ENCODE measurements around the gene RBL2. TPM values are rescaled to one million over a fixed set of nuclear protein-coding genes. Genes with fewer than 3 reads are reported as not detected.
A peak's percentile ranks its signal among the peaks of the same experiment; 100 is the strongest.

The RBL2 gene
- polyA plus RNA-seq, 1 donor (not counting 4 experiments of a cell fraction or from before 2014, with no cell fraction given) = 44.6 TPM

DNA sequence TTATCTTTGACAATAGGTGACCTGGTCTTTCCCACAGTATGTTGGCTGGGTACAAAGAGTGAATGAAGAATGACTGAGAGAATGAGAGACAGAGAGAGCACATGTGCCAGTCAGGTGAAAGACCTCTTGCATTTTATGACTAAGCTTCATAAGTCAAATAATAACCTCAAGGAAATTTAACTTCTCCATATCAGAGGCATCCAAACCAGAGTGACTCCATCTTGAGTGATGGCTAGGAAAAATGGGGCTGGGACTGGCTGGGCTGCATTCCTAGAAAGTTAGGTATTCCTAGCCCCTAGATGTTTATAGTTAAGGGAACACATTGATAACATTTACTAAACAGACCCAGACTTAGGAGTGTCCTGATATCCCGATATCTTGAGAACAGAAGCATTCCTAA is 3.9 kb upstream of the RBL2 start:
- H3K4me3 ChIP-seq (ENCODE audit: control insufficient read depth in 2 of 3, extremely low read depth in 1 of 3, insufficient read depth in 2 of 3, low read depth in 1 of 3, low read length in 3 of 3) = no peak overlapping the region
- no peak overlapping the region for H3K27ac ChIP-seq (ENCODE audit: control insufficient read depth, insufficient read depth, low read length)
- no peaks in the 10 kb centered on the region for H3K9me3 ChIP-seq (ENCODE audit: control insufficient read depth, low read depth, low read length)
- H3K4me1 ChIP-seq (ENCODE audit: control insufficient read depth, extremely low read depth, insufficient read depth, low read length) = peaks cover 8% of the 10 kb centered on the region
- no peak overlapping the region for H3K4me2 ChIP-seq (ENCODE audit: control insufficient read depth, extremely low read depth, insufficient read depth, low read depth, low read length)
- no peak overlapping the region for H3K9ac ChIP-seq (ENCODE audit: control insufficient read depth, extremely low read depth, insufficient read depth, low read length)
- dilution Hi-C loops (cut with MboI; ENCODE audit: extremely low pct_ligation_motif_present, low sequenced_read_pairs) = no loop called here
- no peak overlapping the region for H2AFZ ChIP-seq (ENCODE audit: control insufficient read depth, low read length)
- H4K20me1 ChIP-seq (ENCODE audit: control insufficient read depth, extremely low read depth, insufficient read depth, low read length) = no peaks in the 10 kb centered on the region
- no peaks in the 10 kb centered on the region for H3K36me3 ChIP-seq (ENCODE audit: control insufficient read depth in 2 of 2, extremely low read depth in 1 of 2, insufficient read depth in 2 of 2, low read length in 2 of 2)
- DNase-seq (ENCODE audit: low read depth, low spot score) = no peak
- no peak for TF ChIP-seq EZH2 (IDR thresholded peaks at IDR 0.05; ENCODE audit: low read length)
- H3K9me1 ChIP-seq (ENCODE audit: control insufficient read depth, extremely low read depth, insufficient read depth, low read length) = no peaks in the 10 kb centered on the region
- peaks cover 9% of the 10 kb centered on the region for H3K79me2 ChIP-seq (ENCODE audit: control insufficient read depth, insufficient read depth, low read length)
- no peak for FAIRE-seq
- H3K27me3 ChIP-seq (ENCODE audit: control insufficient read depth, extremely low read depth, insufficient read depth, low read length) = no peaks in the 10 kb centered on the region

DNA sequence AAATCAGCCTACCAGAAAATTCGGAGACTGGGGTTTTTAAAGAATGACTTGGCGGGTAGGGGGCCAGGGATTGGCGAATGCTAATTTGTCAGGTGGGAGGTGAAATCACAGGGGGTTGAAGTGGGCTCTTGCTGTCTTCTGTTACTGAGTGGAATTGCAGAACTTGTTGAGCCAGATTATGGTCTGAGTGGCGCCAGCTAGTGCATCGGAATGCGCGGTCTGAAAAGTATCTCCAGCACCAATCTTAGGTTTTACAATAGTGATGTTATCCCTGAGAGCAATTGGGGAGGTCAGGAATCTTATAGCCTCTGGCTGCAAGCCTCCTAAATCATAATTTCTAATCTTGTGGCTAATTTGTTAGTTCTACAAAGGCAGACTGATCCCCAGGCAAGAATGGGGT is 762 bp upstream of the RBL2 start:
- H2AFZ ChIP-seq (ENCODE audit: control insufficient read depth, low read length) = peak overlapping the region; percentile 89
- no peaks in the 10 kb centered on the region for H3K9me1 ChIP-seq (ENCODE audit: control insufficient read depth, extremely low read depth, insufficient read depth, low read length)
- peak overlapping the region; percentile 97 for H3K9ac ChIP-seq (ENCODE audit: control insufficient read depth, extremely low read depth, insufficient read depth, low read length)
- H3K9me3 ChIP-seq (ENCODE audit: control insufficient read depth, low read depth, low read length) = no peaks in the 10 kb centered on the region
- H3K4me3 ChIP-seq (ENCODE audit: control insufficient read depth in 2 of 3, extremely low read depth in 1 of 3, insufficient read depth in 2 of 3, low read depth in 1 of 3, low read length in 3 of 3) = peak overlapping the region in 2 of 3 experiments; percentile 82 to 95
- H3K4me1 ChIP-seq (ENCODE audit: control insufficient read depth, extremely low read depth, insufficient read depth, low read length) = peaks cover 14% of the 10 kb centered on the region
- H3K36me3 ChIP-seq (ENCODE audit: control insufficient read depth in 2 of 2, extremely low read depth in 1 of 2, insufficient read depth in 2 of 2, low read length in 2 of 2) = no peaks in the 10 kb centered on the region
- H3K79me2 ChIP-seq (ENCODE audit: control insufficient read depth, insufficient read depth, low read length) = peaks cover 38% of the 10 kb centered on the region
- no peaks in the 10 kb centered on the region for H3K27me3 ChIP-seq (ENCODE audit: control insufficient read depth, extremely low read depth, insufficient read depth, low read length)
- FAIRE-seq (peak; percentile 71), DNase-seq (ENCODE audit: low read depth, low spot score) (no peak)
- no peak for TF ChIP-seq EZH2 (IDR thresholded peaks at IDR 0.05; ENCODE audit: low read length)
- TF ChIP-seq, protein P1, sequence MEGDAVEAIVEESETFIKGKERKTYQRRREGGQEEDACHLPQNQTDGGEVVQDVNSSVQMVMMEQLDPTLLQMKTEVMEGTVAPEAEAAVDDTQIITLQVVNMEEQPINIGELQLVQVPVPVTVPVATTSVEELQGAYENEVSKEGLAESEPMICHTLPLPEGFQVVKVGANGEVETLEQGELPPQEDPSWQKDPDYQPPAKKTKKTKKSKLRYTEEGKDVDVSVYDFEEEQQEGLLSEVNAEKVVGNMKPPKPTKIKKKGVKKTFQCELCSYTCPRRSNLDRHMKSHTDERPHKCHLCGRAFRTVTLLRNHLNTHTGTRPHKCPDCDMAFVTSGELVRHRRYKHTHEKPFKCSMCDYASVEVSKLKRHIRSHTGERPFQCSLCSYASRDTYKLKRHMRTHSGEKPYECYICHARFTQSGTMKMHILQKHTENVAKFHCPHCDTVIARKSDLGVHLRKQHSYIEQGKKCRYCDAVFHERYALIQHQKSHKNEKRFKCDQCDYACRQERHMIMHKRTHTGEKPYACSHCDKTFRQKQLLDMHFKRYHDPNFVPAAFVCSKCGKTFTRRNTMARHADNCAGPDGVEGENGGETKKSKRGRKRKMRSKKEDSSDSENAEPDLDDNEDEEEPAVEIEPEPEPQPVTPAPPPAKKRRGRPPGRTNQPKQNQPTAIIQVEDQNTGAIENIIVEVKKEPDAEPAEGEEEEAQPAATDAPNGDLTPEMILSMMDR (optimal IDR thresholded peaks at IDR 0.05 in 1 of 3, IDR thresholded peaks at IDR 0.05 in 1 of 3, conservative IDR thresholded peaks at IDR 0.05 in 1 of 3; ENCODE audit: extremely low read depth in 1 of 3, insufficient read depth in 2 of 3, low read length in 3 of 3) = peak in 1 of 3 experiments; percentile 18
- peak overlapping the region; percentile 93 for H3K4me2 ChIP-seq (ENCODE audit: control insufficient read depth, extremely low read depth, insufficient read depth, low read depth, low read length)
- H4K20me1 ChIP-seq (ENCODE audit: control insufficient read depth, extremely low read depth, insufficient read depth, low read length) = no peaks in the 10 kb centered on the region
- dilution Hi-C loops (cut with MboI; ENCODE audit: extremely low pct_ligation_motif_present, low sequenced_read_pairs) = no loop called here
- peak overlapping the region; percentile 88 for H3K27ac ChIP-seq (ENCODE audit: control insufficient read depth, insufficient read depth, low read length)

DNA sequence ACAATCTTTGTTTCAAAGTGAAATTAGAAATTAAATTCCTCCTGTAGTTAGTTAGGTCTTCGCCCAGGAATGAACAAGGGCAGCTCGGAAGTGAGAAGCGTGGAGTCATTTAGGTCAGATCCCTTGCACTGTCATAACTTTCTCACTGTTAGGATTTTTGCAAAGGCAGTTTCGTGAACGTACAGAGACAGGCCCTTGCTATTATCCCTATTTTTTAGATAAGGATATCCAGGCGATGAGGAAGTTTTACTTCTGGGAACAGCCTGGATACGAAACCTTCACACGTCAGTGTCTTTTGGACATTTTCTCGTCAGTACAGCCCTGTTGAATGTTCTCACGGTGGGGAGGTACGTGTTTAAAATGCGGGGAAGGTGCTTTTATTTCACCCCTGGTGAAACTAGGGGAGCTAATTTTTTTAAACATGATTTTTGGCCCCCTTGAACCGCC is 318 bp upstream of the RBL2 start:
- no peaks in the 10 kb centered on the region for H3K9me3 ChIP-seq (ENCODE audit: control insufficient read depth, low read depth, low read length)
- H3K4me3 ChIP-seq (ENCODE audit: control insufficient read depth in 2 of 3, extremely low read depth in 1 of 3, insufficient read depth in 2 of 3, low read depth in 1 of 3, low read length in 3 of 3) = peak overlapping the region; percentile 82 to 95 (median 85)
- H4K20me1 ChIP-seq (ENCODE audit: control insufficient read depth, extremely low read depth, insufficient read depth, low read length) = no peaks in the 10 kb centered on the region
- H3K27ac ChIP-seq (ENCODE audit: control insufficient read depth, insufficient read depth, low read length) = peak overlapping the region; percentile 88
- no peak for FAIRE-seq
- dilution Hi-C loops (cut with MboI; ENCODE audit: extremely low pct_ligation_motif_present, low sequenced_read_pairs) = no loop called here
- peak overlapping the region; percentile 89 for H2AFZ ChIP-seq (ENCODE audit: control insufficient read depth, low read length)
- no peaks in the 10 kb centered on the region for H3K36me3 ChIP-seq (ENCODE audit: control insufficient read depth in 2 of 2, extremely low read depth in 1 of 2, insufficient read depth in 2 of 2, low read length in 2 of 2)
- no peaks in the 10 kb centered on the region for H3K27me3 ChIP-seq (ENCODE audit: control insufficient read depth, extremely low read depth, insufficient read depth, low read length)
- no peak for DNase-seq (ENCODE audit: low read depth, low spot score)
- peaks cover 38% of the 10 kb centered on the region for H3K79me2 ChIP-seq (ENCODE audit: control insufficient read depth, insufficient read depth, low read length)
- H3K4me2 ChIP-seq (ENCODE audit: control insufficient read depth, extremely low read depth, insufficient read depth, low read depth, low read length) = peak overlapping the region; percentile 93
- peaks cover 12% of the 10 kb centered on the region for H3K4me1 ChIP-seq (ENCODE audit: control insufficient read depth, extremely low read depth, insufficient read depth, low read length)
- no peaks in the 10 kb centered on the region for H3K9me1 ChIP-seq (ENCODE audit: control insufficient read depth, extremely low read depth, insufficient read depth, low read length)
- peak overlapping the region; percentile 97 for H3K9ac ChIP-seq (ENCODE audit: control insufficient read depth, extremely low read depth, insufficient read depth, low read length)
- TF ChIP-seq, protein P1 (optimal IDR thresholded peaks at IDR 0.05 in 1 of 3, IDR thresholded peaks at IDR 0.05 in 1 of 3, conservative IDR thresholded peaks at IDR 0.05 in 1 of 3; ENCODE audit: extremely low read depth in 1 of 3, insufficient read depth in 2 of 3, low read length in 3 of 3) = no peak
- TF ChIP-seq EZH2 (IDR thresholded peaks at IDR 0.05; ENCODE audit: low read length) = no peak
